Measurements from ENCODE around the gene FRMD1.

GRCh38 chr6:168033791-168034190 is 45.2 kb downstream of the FRMD1 start:
- TF ChIP-seq CTCF (IDR thresholded peaks at IDR 0.05) (no peak), POLR2A (IDR thresholded peaks at IDR 0.05) (no peak)

Measured in right lobe of liver (tissue), 4 donors.